Measurements from ENCODE around the gene CCS.
A peak's percentile ranks its signal among the peaks of the same experiment; 100 is the strongest.

CCS gene

DNA sequence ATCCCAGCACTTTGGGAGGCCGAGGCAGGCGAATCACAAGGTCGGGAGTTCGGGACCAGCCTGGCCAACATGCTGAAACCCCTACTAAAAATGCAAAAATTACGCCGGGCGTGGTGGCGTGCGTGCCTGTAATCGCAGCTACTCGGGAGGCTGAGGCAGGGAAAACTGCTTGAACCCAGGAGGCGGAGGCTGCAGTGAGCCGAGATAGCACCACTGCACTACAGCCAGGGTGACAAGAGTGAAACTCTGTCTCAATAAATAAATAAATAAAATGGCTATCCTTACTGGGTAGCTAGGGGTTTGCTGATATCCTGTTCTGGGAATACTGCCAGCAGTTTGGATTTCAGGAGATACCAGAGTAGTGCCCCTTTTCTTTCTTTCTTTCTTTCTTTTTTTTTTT lies 21.1 kb downstream of the CCS start:
- H3K27me3 ChIP-seq (ENCODE audit: control insufficient read depth, insufficient read depth, low read length) = no peaks in the 10 kb centered on the region
- peaks cover 19% of the 10 kb centered on the region for H3K36me3 ChIP-seq (ENCODE audit: control insufficient read depth, insufficient read depth, low read length)
- 0 out of 2 replicates have a peak, but pooled peaks cover 8% of the 10 kb centered on the region for H3K9me3 ChIP-seq (ENCODE audit: control insufficient read depth, insufficient read depth, low read depth, low read length)
- H3K4me1 ChIP-seq (ENCODE audit: control insufficient read depth, insufficient read depth, low read length) = peaks cover 9% of the 10 kb centered on the region
- H3K4me3 ChIP-seq (ENCODE audit: low read depth, low read length) = no peak overlapping the region
- no peak overlapping the region for H3K27ac ChIP-seq (ENCODE audit: low read depth, low read length)
- no peak overlapping the region for H3K9ac ChIP-seq (ENCODE audit: low read length)

DNA sequence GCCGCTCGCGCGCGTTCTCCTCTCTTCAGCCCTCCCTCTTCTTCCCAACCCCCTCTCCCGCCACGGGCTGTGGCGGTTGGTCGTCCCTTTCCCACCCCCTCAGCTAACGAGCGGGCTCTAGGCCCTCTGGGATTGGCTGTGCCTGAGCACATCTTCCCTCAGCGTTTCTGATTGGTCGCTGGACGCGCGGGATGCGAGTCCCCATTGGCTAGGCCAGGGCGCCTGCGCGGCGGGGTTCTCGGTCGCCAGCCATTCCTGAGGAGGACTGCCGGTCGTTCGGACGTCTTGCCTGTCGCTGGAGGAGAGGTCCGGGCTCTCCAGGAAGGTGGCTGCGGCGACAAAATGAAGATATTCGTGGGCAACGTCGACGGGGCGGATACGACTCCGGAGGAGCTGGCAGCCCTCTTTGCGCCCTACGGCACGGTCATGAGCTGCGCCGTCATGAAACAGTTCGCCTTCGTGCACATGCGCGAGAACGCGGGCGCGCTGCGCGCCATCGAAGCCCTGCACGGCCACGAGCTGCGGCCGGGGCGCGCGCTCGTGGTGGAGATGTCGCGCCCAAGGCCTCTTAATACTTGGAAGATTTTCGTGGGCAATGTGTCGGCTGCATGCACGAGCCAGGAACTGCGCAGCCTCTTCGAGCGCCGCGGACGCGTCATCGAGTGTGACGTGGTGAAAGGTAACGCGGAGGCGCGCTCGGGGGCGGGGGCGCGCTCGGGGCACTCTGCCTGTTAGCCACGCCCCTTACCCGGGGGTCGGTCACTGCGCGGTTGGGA lies 23.6 kb downstream of the CCS start, which contains the start of gene RBM14:
Gene RBM14, plus strand, starts transcription at position 252 of the 776 bp plus-strand sequence. Its CDS starts 91 bp downstream, at position 343.
- Histone ChIP-seq H3K9me3 (ENCODE audit: control insufficient read depth, insufficient read depth, low read depth, low read length) (no peaks in the 10 kb centered on the region), H3K4me3 (ENCODE audit: low read depth, low read length) (peak within 1 kb of the TSS; percentile 93), H3K27me3 (ENCODE audit: control insufficient read depth, insufficient read depth, low read length) (no peaks in the 10 kb centered on the region), H3K27ac (ENCODE audit: low read depth, low read length) (peak within 1 kb of the TSS; percentile 95), H3K4me1 (ENCODE audit: control insufficient read depth, insufficient read depth, low read length) (peaks cover 9% of the 10 kb centered on the region), H3K36me3 (ENCODE audit: control insufficient read depth, insufficient read depth, low read length) (peaks cover 38% of the 10 kb centered on the region), H3K9ac (ENCODE audit: low read length) (peak within 1 kb of the TSS; percentile 99)

DNA sequence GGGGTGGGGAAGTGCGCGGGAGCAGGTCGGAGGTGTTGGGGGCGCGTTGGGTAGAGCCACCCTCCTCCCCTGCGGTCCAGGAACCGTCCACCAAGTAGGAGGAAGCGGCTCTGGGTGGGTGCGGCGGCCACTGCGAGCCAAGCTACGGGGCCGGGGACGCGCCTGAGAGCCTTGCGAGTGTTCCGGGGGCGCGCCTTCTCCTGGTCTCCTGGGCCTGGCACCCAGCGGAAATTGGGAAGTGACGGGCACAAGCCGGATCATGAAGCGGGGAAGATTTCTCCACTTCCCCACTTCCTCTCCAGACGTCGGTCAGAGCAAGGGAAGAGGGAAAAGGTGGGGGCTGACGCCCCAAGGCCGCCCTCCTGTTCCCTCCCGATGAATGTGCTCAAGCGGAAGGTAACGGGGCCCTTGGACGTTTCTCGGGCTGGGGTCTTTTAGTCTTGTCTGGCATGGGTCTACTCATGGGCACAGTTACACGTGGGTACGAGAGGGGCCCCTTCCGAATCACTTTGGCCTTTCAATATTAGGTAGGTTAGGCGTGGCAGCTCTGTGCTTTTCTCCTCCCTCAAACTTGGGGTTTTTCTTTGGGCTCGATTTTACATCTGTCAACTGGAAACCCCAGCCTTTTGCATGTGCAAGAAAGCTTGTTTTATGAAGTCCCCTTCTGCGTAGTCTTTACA lies 24.3 kb downstream of the CCS start:
- H3K4me3 ChIP-seq (ENCODE audit: low read depth, low read length) = peak overlapping the region; percentile 93
- no peaks in the 10 kb centered on the region for H3K9me3 ChIP-seq (ENCODE audit: control insufficient read depth, insufficient read depth, low read depth, low read length)
- H3K27ac ChIP-seq (ENCODE audit: low read depth, low read length) = peak overlapping the region; percentile 95
- peaks cover 9% of the 10 kb centered on the region for H3K4me1 ChIP-seq (ENCODE audit: control insufficient read depth, insufficient read depth, low read length)
- peaks cover 44% of the 10 kb centered on the region for H3K36me3 ChIP-seq (ENCODE audit: control insufficient read depth, insufficient read depth, low read length)
- peak overlapping the region; percentile 99 for H3K9ac ChIP-seq (ENCODE audit: low read length)
- no peaks in the 10 kb centered on the region for H3K27me3 ChIP-seq (ENCODE audit: control insufficient read depth, insufficient read depth, low read length)

DNA sequence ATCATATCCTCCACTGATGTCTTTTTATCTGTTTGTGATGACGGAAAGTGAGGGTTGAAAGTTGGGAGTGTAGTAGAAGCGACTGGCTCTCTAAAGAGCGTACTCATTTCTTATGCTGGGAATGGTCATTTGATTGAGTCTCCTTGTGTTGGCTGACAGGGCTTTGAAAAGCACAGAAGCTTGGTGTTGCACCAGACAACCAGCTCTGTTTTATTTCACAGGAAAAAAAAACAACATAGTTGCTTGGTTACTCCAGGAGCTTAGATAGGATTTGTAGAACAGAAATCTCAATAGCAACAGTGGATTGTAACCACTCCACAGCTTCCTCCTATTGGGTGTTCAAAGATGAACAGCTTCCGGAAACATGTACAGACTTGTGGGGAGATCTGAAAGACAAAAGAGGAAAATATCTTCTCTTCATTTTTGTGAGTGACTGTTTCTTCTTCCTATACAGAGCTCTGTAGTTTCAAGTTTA lies 26.1 kb downstream of the CCS start:
- Histone ChIP-seq H3K9me3 (ENCODE audit: control insufficient read depth, insufficient read depth, low read depth, low read length) (no peaks in the 10 kb centered on the region), H3K27me3 (ENCODE audit: control insufficient read depth, insufficient read depth, low read length) (no peaks in the 10 kb centered on the region), H3K36me3 (ENCODE audit: control insufficient read depth, insufficient read depth, low read length) (peaks cover 62% of the 10 kb centered on the region), H3K4me1 (ENCODE audit: control insufficient read depth, insufficient read depth, low read length) (peaks cover 9% of the 10 kb centered on the region), H3K9ac (ENCODE audit: low read length) (no peak overlapping the region), H3K27ac (ENCODE audit: low read depth, low read length) (no peak overlapping the region), H3K4me3 (ENCODE audit: low read depth, low read length) (peak overlapping the region; percentile 93)

DNA sequence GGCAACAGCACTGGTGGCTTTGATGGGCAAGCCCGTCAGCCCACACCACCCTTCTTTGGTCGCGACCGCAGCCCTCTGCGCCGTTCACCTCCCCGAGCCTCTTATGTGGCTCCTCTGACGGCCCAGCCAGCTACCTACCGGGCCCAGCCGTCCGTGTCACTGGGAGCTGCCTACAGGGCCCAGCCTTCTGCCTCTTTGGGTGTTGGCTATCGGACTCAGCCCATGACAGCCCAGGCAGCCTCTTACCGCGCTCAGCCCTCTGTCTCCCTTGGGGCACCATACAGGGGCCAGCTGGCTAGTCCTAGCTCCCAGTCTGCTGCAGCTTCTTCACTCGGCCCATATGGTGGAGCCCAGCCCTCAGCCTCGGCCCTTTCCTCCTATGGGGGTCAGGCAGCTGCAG lies 31.5 kb downstream of the CCS start:
- Histone ChIP-seq H3K9ac (ENCODE audit: low read length) (no peak overlapping the region), H3K9me3 (ENCODE audit: control insufficient read depth, insufficient read depth, low read depth, low read length) (no peaks in the 10 kb centered on the region), H3K4me1 (ENCODE audit: control insufficient read depth, insufficient read depth, low read length) (no peaks in the 10 kb centered on the region), H3K4me3 (ENCODE audit: low read depth, low read length) (no peak overlapping the region), H3K36me3 (ENCODE audit: control insufficient read depth, insufficient read depth, low read length) (peaks cover 94% of the 10 kb centered on the region), H3K27me3 (ENCODE audit: control insufficient read depth, insufficient read depth, low read length) (no peaks in the 10 kb centered on the region), H3K27ac (ENCODE audit: low read depth, low read length) (no peak overlapping the region)

DNA sequence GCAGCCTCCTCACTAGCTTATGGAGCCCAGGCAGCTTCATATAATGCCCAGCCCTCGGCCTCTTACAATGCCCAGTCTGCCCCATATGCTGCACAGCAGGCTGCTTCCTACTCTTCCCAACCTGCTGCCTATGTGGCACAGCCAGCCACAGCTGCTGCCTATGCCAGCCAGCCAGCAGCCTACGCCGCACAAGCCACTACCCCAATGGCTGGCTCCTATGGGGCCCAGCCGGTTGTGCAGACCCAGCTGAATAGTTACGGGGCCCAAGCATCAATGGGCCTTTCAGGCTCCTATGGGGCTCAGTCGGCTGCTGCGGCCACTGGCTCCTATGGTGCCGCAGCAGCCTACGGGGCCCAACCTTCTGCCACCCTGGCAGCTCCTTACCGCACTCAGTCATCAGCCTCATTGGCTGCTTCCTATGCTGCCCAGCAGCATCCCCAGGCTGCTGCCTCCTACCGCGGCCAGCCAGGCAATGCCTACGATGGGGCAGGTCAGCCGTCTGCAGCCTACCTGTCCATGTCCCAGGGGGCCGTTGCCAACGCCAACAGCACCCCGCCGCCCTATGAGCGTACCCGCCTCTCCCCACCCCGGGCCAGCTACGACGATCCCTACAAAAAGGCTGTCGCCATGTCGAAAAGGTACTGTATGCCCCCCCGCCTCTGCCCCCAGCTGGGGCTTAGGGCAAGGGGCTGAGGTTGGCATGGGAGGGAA lies 32.2 kb downstream of the CCS start:
- no peak overlapping the region for H3K9ac ChIP-seq (ENCODE audit: low read length)
- H3K36me3 ChIP-seq (ENCODE audit: control insufficient read depth, insufficient read depth, low read length) = peaks cover 97% of the 10 kb centered on the region
- H3K27ac ChIP-seq (ENCODE audit: low read depth, low read length) = no peak overlapping the region
- no peaks in the 10 kb centered on the region for H3K9me3 ChIP-seq (ENCODE audit: control insufficient read depth, insufficient read depth, low read depth, low read length)
- no peak overlapping the region for H3K4me3 ChIP-seq (ENCODE audit: low read depth, low read length)
- no peaks in the 10 kb centered on the region for H3K27me3 ChIP-seq (ENCODE audit: control insufficient read depth, insufficient read depth, low read length)
- no peaks in the 10 kb centered on the region for H3K4me1 ChIP-seq (ENCODE audit: control insufficient read depth, insufficient read depth, low read length)

DNA sequence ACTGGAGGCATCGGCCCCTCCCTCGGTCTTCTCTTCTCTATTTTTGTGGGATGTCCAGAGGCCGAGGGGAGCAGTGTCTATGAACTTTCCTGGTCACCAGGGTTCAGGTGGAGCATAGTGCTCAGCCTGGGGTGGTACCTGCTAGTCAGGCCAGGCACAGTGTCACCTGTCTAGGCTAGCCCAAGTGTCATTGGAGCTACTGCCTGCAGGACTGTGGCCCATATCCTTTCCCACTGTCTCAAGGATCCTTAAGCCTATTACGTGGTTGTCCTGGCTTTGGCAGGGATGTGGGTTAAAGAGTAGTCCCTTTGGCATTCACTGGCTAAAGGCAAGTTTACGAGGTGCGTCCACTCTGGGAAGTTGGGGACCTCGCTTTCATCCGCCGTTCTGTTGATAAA lies 32.8 kb downstream of the CCS start:
- H3K27ac ChIP-seq (ENCODE audit: low read depth, low read length) = no peak overlapping the region

DNA sequence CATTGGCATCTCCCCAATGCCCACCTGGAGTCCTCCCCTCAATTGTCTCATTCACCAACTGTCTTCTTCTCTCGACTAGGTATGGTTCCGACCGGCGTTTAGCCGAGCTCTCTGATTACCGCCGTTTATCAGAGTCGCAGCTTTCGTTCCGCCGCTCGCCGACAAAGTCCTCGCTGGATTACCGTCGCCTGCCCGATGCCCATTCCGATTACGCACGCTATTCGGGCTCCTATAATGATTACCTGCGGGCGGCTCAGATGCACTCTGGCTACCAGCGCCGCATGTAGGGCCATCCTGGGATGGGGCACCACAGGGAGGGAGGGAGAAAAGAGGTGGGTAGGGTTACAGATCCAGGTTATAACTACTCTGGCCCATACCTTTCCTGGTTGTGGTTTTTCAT lies 33.4 kb downstream of the CCS start:
- Histone ChIP-seq H3K9ac (ENCODE audit: low read length) (no peak overlapping the region), H3K27ac (ENCODE audit: low read depth, low read length) (no peak overlapping the region), H3K4me1 (ENCODE audit: control insufficient read depth, insufficient read depth, low read length) (no peaks in the 10 kb centered on the region), H3K4me3 (ENCODE audit: low read depth, low read length) (no peak overlapping the region), H3K9me3 (ENCODE audit: control insufficient read depth, insufficient read depth, low read depth, low read length) (no peaks in the 10 kb centered on the region), H3K36me3 (ENCODE audit: control insufficient read depth, insufficient read depth, low read length) (peaks cover 95% of the 10 kb centered on the region), H3K27me3 (ENCODE audit: control insufficient read depth, insufficient read depth, low read length) (no peaks in the 10 kb centered on the region)

More for the DNA sequence above, 32.8 kb downstream of the CCS start:
- Histone ChIP-seq H3K4me1 (ENCODE audit: control insufficient read depth, insufficient read depth, low read length) (no peaks in the 10 kb centered on the region), H3K9me3 (ENCODE audit: control insufficient read depth, insufficient read depth, low read depth, low read length) (no peaks in the 10 kb centered on the region), H3K36me3 (ENCODE audit: control insufficient read depth, insufficient read depth, low read length) (peaks cover 98% of the 10 kb centered on the region), H3K4me3 (ENCODE audit: low read depth, low read length) (no peak overlapping the region), H3K27me3 (ENCODE audit: control insufficient read depth, insufficient read depth, low read length) (no peaks in the 10 kb centered on the region), H3K9ac (ENCODE audit: low read length) (no peak overlapping the region)

DNA sequence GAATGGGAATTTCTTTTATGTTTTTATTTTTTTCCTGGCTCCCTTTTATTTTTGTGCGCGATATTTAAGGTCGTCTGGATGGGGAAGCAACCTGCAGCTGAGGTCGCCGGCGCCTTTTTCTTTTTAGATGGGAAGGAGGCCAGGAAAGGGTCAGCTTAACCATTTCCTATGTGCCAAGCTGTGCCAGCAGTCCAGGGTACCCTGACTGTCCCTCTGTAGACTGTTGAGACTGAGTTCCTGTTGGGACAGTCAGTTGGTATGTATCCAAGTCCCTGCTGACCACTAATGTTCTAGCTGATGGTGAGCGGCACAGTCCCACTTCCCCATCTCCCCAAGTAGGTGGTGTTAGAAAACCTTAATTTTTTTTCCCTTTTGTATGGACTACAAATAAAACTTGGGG lies 33.9 kb downstream of the CCS start:
- Histone ChIP-seq H3K4me1 (ENCODE audit: control insufficient read depth, insufficient read depth, low read length) (no peaks in the 10 kb centered on the region), H3K27me3 (ENCODE audit: control insufficient read depth, insufficient read depth, low read length) (no peaks in the 10 kb centered on the region), H3K36me3 (ENCODE audit: control insufficient read depth, insufficient read depth, low read length) (peaks cover 95% of the 10 kb centered on the region), H3K9ac (ENCODE audit: low read length) (no peak overlapping the region), H3K27ac (ENCODE audit: low read depth, low read length) (no peak overlapping the region), H3K9me3 (ENCODE audit: control insufficient read depth, insufficient read depth, low read depth, low read length) (no peaks in the 10 kb centered on the region), H3K4me3 (ENCODE audit: low read depth, low read length) (no peak overlapping the region)

DNA sequence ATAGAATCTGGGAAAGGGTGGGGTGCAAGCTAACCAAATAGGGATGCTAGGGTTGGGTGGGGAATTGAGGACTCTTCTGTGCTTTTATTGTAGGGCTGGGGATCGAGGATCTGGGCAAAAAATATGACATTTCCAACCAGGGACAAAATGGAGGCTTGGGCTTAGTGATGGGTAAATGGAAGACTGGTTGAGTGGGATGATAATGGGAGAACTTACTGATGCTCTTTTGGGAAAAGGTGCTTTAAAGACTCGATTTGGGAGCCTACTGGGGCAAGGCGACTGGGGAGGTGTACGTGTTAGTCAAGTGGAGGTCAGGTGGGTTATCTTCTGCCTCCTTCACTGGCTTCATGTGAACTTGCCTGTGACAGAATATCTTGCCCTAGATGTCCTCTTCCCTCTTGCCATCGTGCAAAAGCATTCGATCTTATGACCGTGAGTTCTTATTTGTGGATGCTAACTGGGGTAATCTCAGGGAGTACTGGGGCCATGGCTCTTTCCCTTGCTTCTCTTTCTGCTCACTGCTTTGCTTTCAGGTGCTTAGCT lies 35.1 kb downstream of the CCS start:
- no peaks in the 10 kb centered on the region for H3K4me1 ChIP-seq (ENCODE audit: control insufficient read depth, insufficient read depth, low read length)
- H3K27me3 ChIP-seq (ENCODE audit: control insufficient read depth, insufficient read depth, low read length) = no peaks in the 10 kb centered on the region
- H3K27ac ChIP-seq (ENCODE audit: low read depth, low read length) = no peak overlapping the region
- H3K36me3 ChIP-seq (ENCODE audit: control insufficient read depth, insufficient read depth, low read length) = peaks cover 95% of the 10 kb centered on the region
- no peaks in the 10 kb centered on the region for H3K9me3 ChIP-seq (ENCODE audit: control insufficient read depth, insufficient read depth, low read depth, low read length)
- no peak overlapping the region for H3K4me3 ChIP-seq (ENCODE audit: low read depth, low read length)
- no peak overlapping the region for H3K9ac ChIP-seq (ENCODE audit: low read length)

All from HUES6 (cell line).